Measurements from ENCODE around the gene ZBTB20.

The ZBTB20 gene

DNA sequence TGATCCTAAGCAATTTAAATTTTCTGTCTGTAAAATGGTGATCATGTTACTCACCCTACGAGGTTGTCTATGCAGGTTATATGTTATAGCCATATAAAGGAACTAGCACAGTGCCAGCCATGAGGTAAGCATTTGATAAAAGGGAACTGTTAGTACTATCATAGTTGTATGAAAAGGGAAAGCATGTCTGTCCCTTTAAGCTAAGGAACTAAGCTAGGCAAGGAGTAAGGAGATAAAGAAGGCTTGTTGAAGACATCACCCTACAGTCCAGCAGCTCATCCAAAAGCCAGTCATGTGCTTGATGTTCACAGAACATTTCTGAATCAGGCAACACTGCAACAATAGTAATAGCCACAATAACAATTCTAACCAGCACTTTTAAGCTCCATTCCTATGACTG is 243.9 kb downstream of the ZBTB20 start:
- DNase-seq (no peak), ATAC-seq (ENCODE audit: insufficient read depth, low read depth) (no peak)
- Histone ChIP-seq H3K4me2 (ENCODE audit: insufficient read depth, low read length) (no peak overlapping the region), H3K9me3 (ENCODE audit: insufficient read depth, low read length, severe bottlenecking) (no peaks in the 10 kb centered on the region), H3K27me3 (ENCODE audit: insufficient read depth, low read length, poor library complexity) (no peaks in the 10 kb centered on the region), H3K4me1 (ENCODE audit: insufficient read depth, low read length) (peaks cover 8% of the 10 kb centered on the region; the same call in 1 of the 2 replicates), H2AFZ (ENCODE audit: low read depth, low read length) (no peak overlapping the region), H4K20me1 (ENCODE audit: insufficient read depth, low read length) (no peaks in the 10 kb centered on the region), H3K27ac (ENCODE audit: low read length) (no peak overlapping the region), H3K79me2 (ENCODE audit: insufficient read depth, low read length) (no peaks in the 10 kb centered on the region), H3K36me3 (ENCODE audit: insufficient read depth, low read length) (no peaks in the 10 kb centered on the region), H3K9ac (ENCODE audit: low read depth, low read length) (no peak overlapping the region), H3K4me3 (ENCODE audit: low read depth in 1 of 2, low read length in 2 of 2) (no peak overlapping the region)
- no peak for TF ChIP-seq EZH2 (IDR thresholded peaks at IDR 0.05; ENCODE audit: borderline replicate concordance, low read depth, low read length, severe bottlenecking)
- no peak for TF ChIP-seq CTCF (IDR thresholded peaks at IDR 0.05; ENCODE audit: borderline replicate concordance, extremely low read depth, low read length, poor library complexity, severe bottlenecking)

GRCh38 chr3:114902691-114903101 is 244.4 kb downstream of the ZBTB20 start:
- Histone ChIP-seq H3K9me3 (ENCODE audit: insufficient read depth, low read length, severe bottlenecking) (no peaks in the 10 kb centered on the region), H3K27ac (ENCODE audit: low read length) (no peak overlapping the region), H3K79me2 (ENCODE audit: insufficient read depth, low read length) (no peaks in the 10 kb centered on the region), H4K20me1 (ENCODE audit: insufficient read depth, low read length) (no peaks in the 10 kb centered on the region), H3K27me3 (ENCODE audit: insufficient read depth, low read length, poor library complexity) (no peaks in the 10 kb centered on the region), H3K4me2 (ENCODE audit: insufficient read depth, low read length) (no peak overlapping the region), H2AFZ (ENCODE audit: low read depth, low read length) (no peak overlapping the region), H3K9ac (ENCODE audit: low read depth, low read length) (no peak overlapping the region), H3K4me1 (ENCODE audit: insufficient read depth, low read length) (peaks cover 8% of the 10 kb centered on the region; the same call in 1 of the 2 replicates), H3K4me3 (ENCODE audit: low read depth in 1 of 2, low read length in 2 of 2) (no peak overlapping the region), H3K36me3 (ENCODE audit: insufficient read depth, low read length) (no peaks in the 10 kb centered on the region)
- TF ChIP-seq CTCF (IDR thresholded peaks at IDR 0.05; ENCODE audit: borderline replicate concordance, extremely low read depth, low read length, poor library complexity, severe bottlenecking), result no peak
- TF ChIP-seq EZH2 (IDR thresholded peaks at IDR 0.05; ENCODE audit: borderline replicate concordance, low read depth, low read length, severe bottlenecking), result no peak
- ATAC-seq (ENCODE audit: insufficient read depth, low read depth) (no peak), DNase-seq (no peak)

DNA sequence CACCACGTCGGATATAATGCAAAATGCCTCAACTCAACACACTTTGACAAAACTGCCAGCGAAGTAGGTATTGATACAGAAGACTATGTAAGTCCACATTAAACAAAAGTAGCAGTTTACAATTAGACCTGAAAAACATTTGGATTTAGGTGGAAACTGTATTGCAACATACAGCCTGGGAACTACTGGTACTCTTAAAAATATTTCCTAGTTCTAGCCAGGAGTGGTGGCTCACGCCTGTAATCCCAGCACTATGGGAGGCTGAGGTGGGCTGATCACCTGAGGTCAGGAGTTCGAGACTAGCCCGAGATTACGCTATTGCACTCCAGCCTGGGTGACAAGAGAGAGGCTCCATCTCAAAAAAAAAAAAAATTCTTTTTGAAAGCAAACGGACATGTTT is 246.2 kb downstream of the ZBTB20 start:
- Histone ChIP-seq H3K27ac (ENCODE audit: low read length) (no peak overlapping the region), H2AFZ (ENCODE audit: low read depth, low read length) (no peak overlapping the region), H3K9me3 (ENCODE audit: insufficient read depth, low read length, severe bottlenecking) (no peaks in the 10 kb centered on the region), H3K79me2 (ENCODE audit: insufficient read depth, low read length) (no peaks in the 10 kb centered on the region), H3K27me3 (ENCODE audit: insufficient read depth, low read length, poor library complexity) (no peaks in the 10 kb centered on the region), H3K4me1 (ENCODE audit: insufficient read depth, low read length) (peaks cover 8% of the 10 kb centered on the region; the same call in 1 of the 2 replicates), H4K20me1 (ENCODE audit: insufficient read depth, low read length) (no peaks in the 10 kb centered on the region), H3K4me3 (ENCODE audit: low read depth in 1 of 2, low read length in 2 of 2) (no peak overlapping the region), H3K4me2 (ENCODE audit: insufficient read depth, low read length) (no peak overlapping the region), H3K36me3 (ENCODE audit: insufficient read depth, low read length) (no peaks in the 10 kb centered on the region), H3K9ac (ENCODE audit: low read depth, low read length) (no peak overlapping the region)
- TF ChIP-seq CTCF (IDR thresholded peaks at IDR 0.05; ENCODE audit: borderline replicate concordance, extremely low read depth, low read length, poor library complexity, severe bottlenecking), result no peak
- no peak for TF ChIP-seq EZH2 (IDR thresholded peaks at IDR 0.05; ENCODE audit: borderline replicate concordance, low read depth, low read length, severe bottlenecking)
- ATAC-seq (ENCODE audit: insufficient read depth, low read depth) (no peak), DNase-seq (no peak)

All from DND-41 (cell line).